Activated naive CD4-positive, alpha-beta T cell treated with anti-CD3 and anti-CD28 coated beads, Interleukin-2, amount 50 U/mL, for 72 hours (primary cell): ENCODE results near the gene SLC27A1. TPM values are rescaled to one million over a fixed set of nuclear protein-coding genes. Genes with fewer than 3 reads are reported as not detected.
"Not testable (repeated sequence)": the region's sequence is repeated elsewhere in the genome, so short reads cannot be mapped to it uniquely, and the experiment has no call there.

Experiments
- ATAC-seq, 2 donors: fragments of 150-1000 bp; cut with Tn5 transposase; 2 replicates each; pipeline ENCODE4 v1.10.0; 2021; ENCODE audit warnings: mild to moderate bottlenecking in 2 of 2, moderate library complexity in 2 of 2
- DNase-seq, 2 donors: peaks; one replicate each; pipeline ENCODE4 v3.0.0; 2021 to 2022; ENCODE audit warnings: low spot score in 2 of 2
- H3K27ac Mint-ChIP-seq, 2 donors: one replicate each; pipeline ENCODE4 v1.8.0; 2022; ENCODE audit warnings: mild to moderate bottlenecking in 2 of 2, mixed read lengths in 2 of 2
- H3K36me3 Mint-ChIP-seq, 2 donors: one replicate each; pipeline ENCODE4 v1.8.0; 2022; ENCODE audit warnings: mixed read lengths in 2 of 2
- H3K9me3 Mint-ChIP-seq, 2 donors: one replicate each; pipeline ENCODE4 v1.8.0; 2022; ENCODE audit warnings: mixed read lengths in 2 of 2
- total RNA-seq, 2 donors: library from RNA; stranded (reverse); gene quantifications; one replicate each; pipeline ENCODE4 v1.2.3, GENCODE V29; 2022

SLC27A1 gene
- total RNA-seq, 2 donors from 2014 or later, result 5.8 to 6.3 TPM

- DNase-seq (no peak), ATAC-seq (no peak)
- no peaks in the 10 kb centered on the region for H3K9me3 Mint-ChIP-seq
- H3K27ac Mint-ChIP-seq, result no peak overlapping the region
- no peaks in the 10 kb centered on the region for H3K36me3 Mint-ChIP-seq
Measured at GRCh38 chr19:17495639-17496296, 25.4 kb downstream of the SLC27A1 start.

DNA sequence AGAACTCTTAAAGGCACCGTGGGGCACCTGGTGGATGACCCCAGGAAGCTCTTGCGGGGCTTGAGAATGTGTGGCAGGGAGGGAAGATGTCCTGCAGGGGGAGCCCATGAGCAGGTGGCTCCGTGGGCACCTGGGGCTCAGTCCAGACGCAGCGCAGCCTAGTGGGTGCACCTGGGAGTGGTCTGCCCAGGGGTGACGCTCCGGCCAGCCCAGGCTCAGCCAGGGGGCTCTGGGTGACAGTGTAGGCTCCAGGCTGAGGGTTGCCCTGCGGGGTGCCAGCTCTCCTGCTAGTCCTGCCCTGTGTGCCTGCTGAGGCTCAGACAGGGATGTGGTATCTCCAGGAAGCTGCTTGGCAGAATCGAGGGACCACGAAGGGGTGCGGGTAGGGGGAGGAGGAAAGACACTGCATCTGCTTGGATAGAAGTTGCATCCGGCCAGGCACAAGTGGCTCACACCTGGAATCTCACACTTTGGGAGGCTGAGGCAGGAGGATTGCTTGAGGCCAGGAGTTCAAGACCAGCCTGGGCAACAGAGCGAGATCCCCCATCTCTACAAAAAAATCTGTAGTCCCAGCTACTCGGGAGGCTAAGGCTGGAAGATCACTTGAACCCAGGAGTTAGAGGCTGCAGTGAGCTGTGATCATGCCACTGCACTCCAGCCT lies 26.1 kb downstream of the SLC27A1 start:
- Mint-ChIP-seq H3K27ac (peak overlapping the region in 1 of 2 donors; percentile 60), H3K36me3 (no peaks in the 10 kb centered on the region), H3K9me3 (no peaks in the 10 kb centered on the region)
- peak; percentile 97 to 98 for ATAC-seq
- peak; percentile 77 to 89 for DNase-seq

DNA sequence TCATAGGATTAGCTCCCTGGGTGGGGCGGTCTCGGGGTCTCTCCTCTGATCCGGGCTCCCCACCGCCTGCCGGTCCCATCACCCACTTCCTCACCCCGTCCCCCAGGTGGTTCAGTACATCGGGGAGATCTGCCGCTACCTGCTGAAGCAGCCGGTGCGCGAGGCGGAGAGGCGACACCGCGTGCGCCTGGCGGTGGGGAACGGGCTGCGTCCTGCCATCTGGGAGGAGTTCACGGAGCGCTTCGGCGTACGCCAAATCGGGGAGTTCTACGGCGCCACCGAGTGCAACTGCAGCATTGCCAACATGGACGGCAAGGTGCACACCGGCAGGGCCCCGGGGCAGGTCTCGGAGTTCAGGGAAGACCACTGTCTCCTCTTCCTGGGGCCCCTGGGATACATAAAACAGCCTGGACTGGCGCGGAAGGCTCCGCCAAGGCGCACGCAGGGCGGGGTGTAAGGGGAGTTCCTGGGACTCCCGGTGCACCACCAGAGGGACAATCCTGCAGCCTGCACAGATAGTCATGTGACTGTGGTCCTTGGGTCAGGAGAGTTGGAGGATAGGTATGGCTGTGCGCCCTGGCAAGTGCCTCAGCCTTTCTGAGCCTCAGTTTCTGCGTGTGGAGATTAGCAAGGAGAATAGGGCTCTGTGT lies 26.9 kb downstream of the SLC27A1 start:
- no peak for ATAC-seq
- Mint-ChIP-seq H3K36me3 (no peaks in the 10 kb centered on the region), H3K27ac (no peak overlapping the region)

DNA sequence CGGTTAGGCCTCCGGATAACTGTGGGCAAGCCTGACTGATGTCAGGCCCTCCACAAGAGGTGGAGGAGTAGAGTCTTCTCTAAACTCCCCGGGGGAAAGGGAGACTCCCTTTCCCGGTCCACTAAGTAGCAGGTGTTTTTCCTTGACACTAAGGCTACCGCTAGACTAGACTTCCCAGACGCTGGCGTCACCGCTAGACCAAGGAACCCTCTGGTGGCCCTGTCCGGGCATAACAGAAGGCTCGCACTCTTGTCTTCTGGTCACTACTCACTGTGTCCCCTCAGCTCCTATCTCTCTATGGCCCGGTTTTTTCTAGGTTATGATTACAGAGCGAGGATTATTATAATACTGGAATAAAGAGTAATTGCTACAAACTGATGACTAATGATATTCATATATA lies 28.7 kb downstream of the SLC27A1 start:
- not testable (repeated sequence) for H3K36me3 Mint-ChIP-seq, H3K27ac Mint-ChIP-seq, H3K9me3 Mint-ChIP-seq, ATAC-seq, DNase-seq

More for the DNA sequence above, 26.9 kb downstream of the SLC27A1 start:
- H3K9me3 Mint-ChIP-seq, result no peaks in the 10 kb centered on the region
- DNase-seq, result no peak

GRCh38 chr19:17499648-17500446 lies 29.5 kb downstream of the SLC27A1 start:
- DNase-seq (no peak), ATAC-seq (no peak)
- H3K9me3 Mint-ChIP-seq, result no peaks in the 10 kb centered on the region
- H3K27ac Mint-ChIP-seq, result peak overlapping the region; percentile 35 to 94
- no peaks in the 10 kb centered on the region for H3K36me3 Mint-ChIP-seq

- Mint-ChIP-seq H3K27ac (peak overlapping the region in 1 of 2 donors; percentile 30), H3K9me3 (no peaks in the 10 kb centered on the region), H3K36me3 (no peaks in the 10 kb centered on the region)
- DNase-seq (no peak), ATAC-seq (no peak)
Measured at GRCh38 chr19:17500447-17501198, 30.3 kb downstream of the SLC27A1 start.

- DNase-seq (no peak), ATAC-seq (no peak)
- H3K36me3 Mint-ChIP-seq, result peaks cover 0 to 7% of the 10 kb centered on the region in 2 donors
- H3K9me3 Mint-ChIP-seq, result no peaks in the 10 kb centered on the region
- H3K27ac Mint-ChIP-seq, result no peak overlapping the region
Measured at GRCh38 chr19:17503240-17503639, 32.9 kb downstream of the SLC27A1 start.

DNA sequence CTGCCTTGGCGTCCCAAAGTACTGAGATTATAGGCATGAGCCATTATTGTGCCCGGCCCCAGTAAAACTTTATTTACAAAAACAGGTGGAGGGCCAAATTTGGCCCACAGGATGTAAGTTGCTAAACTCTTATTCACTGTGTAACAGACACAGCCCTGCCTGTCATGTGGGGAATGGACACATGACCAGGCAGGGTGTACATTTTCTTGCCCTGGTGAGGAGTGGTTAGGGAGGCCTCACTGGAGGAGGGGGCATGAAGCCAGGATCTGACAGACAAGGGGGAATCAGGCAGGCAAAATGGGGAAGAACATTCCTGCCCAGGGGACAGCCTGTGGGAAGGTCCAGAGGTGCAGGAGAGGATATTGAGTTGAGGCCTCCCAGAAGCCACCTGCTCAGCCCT lies 33.7 kb downstream of the SLC27A1 start:
- no peak for ATAC-seq
- Mint-ChIP-seq H3K27ac (no peak overlapping the region), H3K36me3 (peaks cover 0 to 10% of the 10 kb centered on the region in 2 donors), H3K9me3 (no peaks in the 10 kb centered on the region)
- DNase-seq, result no peak

- DNase-seq (no peak), ATAC-seq (no peak)
- Mint-ChIP-seq H3K27ac (no peak overlapping the region), H3K36me3 (peaks cover 0 to 11% of the 10 kb centered on the region in 2 donors), H3K9me3 (no peaks in the 10 kb centered on the region)
Measured at GRCh38 chr19:17504456-17504855, 34.1 kb downstream of the SLC27A1 start.

DNA sequence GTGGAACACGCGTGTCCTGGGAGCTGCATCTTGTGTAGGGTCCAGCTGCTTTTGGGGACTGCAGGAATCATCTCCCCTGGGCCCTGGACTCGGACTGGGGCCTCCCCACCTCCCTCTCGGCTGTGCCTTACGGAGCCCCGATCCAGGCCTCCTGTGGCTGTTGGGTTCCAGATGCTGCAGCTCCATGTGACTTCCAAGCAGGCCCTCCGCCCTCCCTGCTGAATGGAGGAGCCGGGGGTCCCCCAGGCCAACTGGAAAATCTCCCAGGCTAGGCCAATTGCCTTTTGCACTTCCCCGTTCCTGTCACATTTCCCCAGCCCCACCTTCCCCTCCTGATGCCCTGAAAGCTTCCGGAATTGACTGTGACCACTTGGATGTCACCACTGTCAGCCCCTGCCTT lies 34.9 kb downstream of the SLC27A1 start:
- ATAC-seq (no peak), DNase-seq (no peak)
- Mint-ChIP-seq H3K27ac (peak overlapping the region; percentile 48 to 62), H3K9me3 (no peaks in the 10 kb centered on the region), H3K36me3 (peaks cover under 1 to 18% of the 10 kb centered on the region in 2 donors)

GRCh38 chr19:17506745-17507144 lies 36.4 kb downstream of the SLC27A1 start:
- no peak overlapping the region for H3K27ac Mint-ChIP-seq
- H3K36me3 Mint-ChIP-seq, result peaks cover 11 to 32% of the 10 kb centered on the region in 2 donors
- ATAC-seq (no peak), DNase-seq (no peak)
- H3K9me3 Mint-ChIP-seq, result no peaks in the 10 kb centered on the region

DNA sequence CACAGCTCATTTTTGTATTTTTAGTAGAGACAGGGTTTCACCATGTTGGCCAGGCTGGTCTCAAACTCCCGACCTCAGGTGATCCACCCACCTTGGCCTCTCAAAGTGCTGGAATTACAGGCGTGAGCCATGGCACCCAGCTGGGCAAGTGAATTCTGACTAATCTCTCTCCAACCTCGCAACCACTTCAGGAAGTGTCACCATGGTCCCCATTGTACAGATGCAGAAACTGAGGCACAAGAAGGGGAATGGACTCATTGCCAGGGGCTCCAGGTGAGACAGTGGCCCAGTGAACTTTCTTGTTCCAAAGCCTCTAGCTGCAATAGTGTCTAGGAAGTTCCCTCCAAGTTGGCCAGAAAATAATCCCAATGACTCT lies 38.2 kb downstream of the SLC27A1 start:
- H3K9me3 Mint-ChIP-seq, ATAC-seq, DNase-seq: not testable (repeated sequence)
- Mint-ChIP-seq H3K27ac (peak overlapping the region; percentile 79 to 92), H3K36me3 (peaks cover 11 to 39% of the 10 kb centered on the region in 2 donors)

DNA sequence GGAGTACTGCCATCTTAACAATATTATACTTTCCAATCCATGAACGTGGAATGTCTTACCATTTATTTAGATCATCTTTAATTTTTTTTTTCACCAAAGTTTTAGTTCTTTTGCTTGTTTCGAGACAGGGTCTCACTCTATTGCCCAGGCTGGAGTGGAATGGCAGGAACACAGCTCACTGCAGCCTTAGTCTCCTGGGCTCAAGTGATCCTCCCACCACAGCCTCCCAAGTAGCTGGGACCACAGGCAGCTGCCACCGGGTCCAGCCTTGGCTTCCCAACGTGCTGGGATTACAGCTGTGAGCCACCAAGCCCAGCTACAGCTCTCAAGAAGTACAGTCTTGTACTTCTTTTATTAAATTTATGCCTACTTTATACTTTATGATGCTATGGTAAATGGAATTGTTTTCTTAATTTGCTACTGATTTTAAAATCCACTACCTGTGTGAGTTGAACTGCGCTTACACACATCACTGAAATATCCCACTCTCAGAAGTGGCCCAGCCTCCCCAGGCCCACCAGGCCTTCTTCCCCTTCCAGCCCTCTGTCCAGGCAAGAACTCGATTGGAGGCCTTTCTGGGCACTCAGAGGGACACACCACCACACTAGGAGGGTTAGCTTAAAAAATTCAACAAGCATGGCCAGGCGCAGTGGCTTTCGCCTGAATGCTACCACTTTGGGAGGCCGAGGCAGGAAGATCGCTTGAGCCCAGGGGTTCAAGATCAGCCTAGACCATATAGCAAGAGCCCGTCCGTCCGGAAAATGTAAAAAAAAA lies 40.1 kb downstream of the SLC27A1 start:
- Mint-ChIP-seq H3K36me3 (peaks cover 11 to 39% of the 10 kb centered on the region in 2 donors), H3K9me3 (no peaks in the 10 kb centered on the region), H3K27ac (peak overlapping the region; percentile 95 to 99)
- ATAC-seq, result no peak
- DNase-seq, result no peak

- DNase-seq (peak; percentile 85), ATAC-seq (peak; percentile 62 to 75)
- H3K36me3 Mint-ChIP-seq, result peaks cover 12 to 48% of the 10 kb centered on the region in 2 donors
- H3K9me3 Mint-ChIP-seq, result no peaks in the 10 kb centered on the region
- H3K27ac Mint-ChIP-seq, result peak overlapping the region; percentile 92 to 95
Measured at GRCh38 chr19:17511724-17512573, 41.6 kb downstream of the SLC27A1 start.

- DNase-seq, result no peak
- peak overlapping the region; percentile 92 to 95 for H3K27ac Mint-ChIP-seq
- H3K36me3 Mint-ChIP-seq, result peaks cover 18 to 54% of the 10 kb centered on the region in 2 donors
- ATAC-seq, result no peak
- H3K9me3 Mint-ChIP-seq, result peaks cover 4 to 5% of the 10 kb centered on the region in 2 donors
Measured at GRCh38 chr19:17512574-17512939, 42.2 kb downstream of the SLC27A1 start.
